GM18505 (cell line): Measurements from ENCODE around the gene RPUSD1.
"Not testable (repeated sequence)": the region's sequence is repeated elsewhere in the genome, so short reads cannot be mapped to it uniquely, and the experiment has no call there.

ENCODE experiments used
- ATAC-seq: cut with Tn5 transposase; IDR thresholded peaks from one replicate; pipeline ENCODE4 v1.9.1; 2021; ENCODE audit not compliant: unreplicated experiment
- POLR2A ChIP-seq: IDR thresholded peaks from 4 replicates; pipeline ENCODE4 v1.6.1; 2011; ENCODE audit warnings: borderline replicate concordance; ENCODE audit not compliant: insufficient read depth, insufficient read length; ENCODE audit errors: extremely low read depth

The RPUSD1 gene

DNA sequence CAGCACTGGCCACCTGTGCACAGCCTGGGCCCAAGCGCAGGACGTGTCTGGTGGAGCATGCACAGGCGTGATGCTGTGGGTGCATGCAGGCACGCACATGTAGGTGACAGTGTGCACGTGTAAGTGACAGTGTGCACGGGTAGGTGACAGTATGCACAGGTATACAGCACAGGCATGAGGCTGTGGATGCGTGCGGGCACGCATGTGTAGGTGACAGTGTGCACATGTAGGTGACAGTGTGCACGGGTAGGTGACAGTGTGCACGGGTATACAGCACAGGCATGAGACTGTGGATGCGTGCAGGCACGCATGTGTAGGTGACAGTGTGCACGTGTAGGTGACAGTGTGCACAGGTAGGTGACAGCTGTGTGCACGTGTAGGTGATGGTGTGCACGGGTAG lies 7.9 kb downstream of the RPUSD1 start:
- ATAC-seq: no peak
- TF ChIP-seq POLR2A: no peak

DNA sequence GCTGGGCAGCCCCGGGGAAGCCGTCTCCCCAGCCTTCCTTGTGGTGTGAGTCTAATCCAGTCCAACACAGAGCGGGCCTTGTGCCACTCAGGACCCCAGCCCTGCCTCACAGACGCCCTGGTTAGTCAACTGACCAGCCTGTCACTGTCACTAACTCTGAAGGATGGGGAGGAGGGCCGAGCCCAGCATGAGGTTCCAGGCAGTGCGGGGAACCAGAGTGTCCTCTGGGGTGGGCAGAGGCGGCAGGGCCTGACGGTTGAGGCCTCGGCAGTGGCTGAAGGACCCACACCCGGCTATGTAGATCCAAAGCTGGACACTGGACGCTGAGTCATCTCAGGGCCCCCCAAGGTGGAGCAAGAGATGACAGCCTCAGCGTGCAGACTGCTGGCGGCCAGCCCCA lies 8.6 kb downstream of the RPUSD1 start:
- TF ChIP-seq POLR2A: no peak
- no peak for ATAC-seq

DNA sequence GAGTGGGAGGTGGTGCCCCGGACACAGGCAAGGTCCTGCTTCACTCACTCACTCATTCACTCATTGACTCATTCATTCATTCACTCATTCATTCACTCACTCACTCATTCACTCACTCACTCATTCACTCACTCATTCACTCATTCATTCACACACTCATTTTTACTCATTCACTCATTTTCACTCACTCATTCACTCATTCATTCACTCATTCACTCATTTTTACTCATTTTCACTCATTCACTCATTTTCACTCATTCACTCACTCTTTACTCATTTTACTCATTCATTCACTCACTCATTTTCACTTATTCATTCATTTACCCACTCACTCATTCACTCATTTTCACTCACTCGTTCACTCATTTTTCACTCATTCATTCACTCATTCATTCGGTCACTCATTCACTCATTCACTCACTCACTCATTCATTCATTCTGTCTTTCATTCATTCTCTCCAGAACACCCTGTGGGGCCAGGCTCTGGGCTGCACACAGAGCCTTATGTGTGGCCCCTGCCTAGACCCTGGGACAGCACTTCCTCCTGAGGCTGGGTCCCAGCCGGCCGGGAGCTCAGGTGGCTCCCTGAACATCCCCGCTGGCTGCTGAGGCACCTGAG lies 9.2 kb downstream of the RPUSD1 start:
- no peak for ATAC-seq

DNA sequence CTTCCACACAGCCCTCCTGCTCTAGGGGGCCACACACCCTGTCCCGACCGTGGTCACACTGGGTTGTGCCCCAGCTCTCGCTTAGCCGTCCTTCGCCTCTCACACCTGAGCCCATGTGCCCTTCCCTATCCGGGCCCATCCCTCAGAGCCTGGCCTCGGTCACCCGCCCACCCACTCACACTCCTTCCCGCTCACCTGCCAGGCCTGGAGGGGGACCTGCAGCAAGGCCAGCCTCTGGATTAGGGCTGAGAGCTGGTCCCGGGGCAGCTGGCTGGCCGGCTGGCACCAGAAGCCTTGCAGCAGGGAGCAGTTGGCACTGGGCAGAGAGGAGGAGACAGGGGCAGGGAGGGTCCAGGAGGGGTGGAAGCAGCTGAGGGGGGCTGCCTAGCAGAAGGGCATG lies 9.7 kb downstream of the RPUSD1 start:
- ATAC-seq: no peak

More for the DNA sequence above, 9.2 kb downstream of the RPUSD1 start:
- no peak for TF ChIP-seq POLR2A

DNA sequence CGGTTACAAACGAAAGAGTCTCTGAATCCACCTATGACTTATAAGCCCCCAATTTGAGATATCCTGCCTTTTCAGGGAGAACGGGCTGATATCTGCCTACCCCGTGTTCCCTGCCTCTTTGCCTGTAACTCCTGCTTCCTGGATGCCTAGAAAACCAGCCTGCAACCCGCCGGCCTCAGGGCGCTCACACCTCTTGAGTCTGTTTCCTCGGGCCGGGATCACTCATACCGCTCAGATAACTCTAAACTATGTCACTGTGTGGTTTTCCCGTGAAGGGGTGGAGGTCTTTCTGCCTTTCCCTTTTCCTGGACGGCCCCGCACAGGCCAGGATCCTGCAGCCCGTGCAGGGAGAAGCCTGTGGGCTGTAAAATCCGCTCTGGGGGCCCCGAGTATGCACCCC lies 10.4 kb downstream of the RPUSD1 start:
- no peak for ATAC-seq
- no peak for TF ChIP-seq POLR2A

More for the DNA sequence above, 9.7 kb downstream of the RPUSD1 start:
- TF ChIP-seq POLR2A: no peak

DNA sequence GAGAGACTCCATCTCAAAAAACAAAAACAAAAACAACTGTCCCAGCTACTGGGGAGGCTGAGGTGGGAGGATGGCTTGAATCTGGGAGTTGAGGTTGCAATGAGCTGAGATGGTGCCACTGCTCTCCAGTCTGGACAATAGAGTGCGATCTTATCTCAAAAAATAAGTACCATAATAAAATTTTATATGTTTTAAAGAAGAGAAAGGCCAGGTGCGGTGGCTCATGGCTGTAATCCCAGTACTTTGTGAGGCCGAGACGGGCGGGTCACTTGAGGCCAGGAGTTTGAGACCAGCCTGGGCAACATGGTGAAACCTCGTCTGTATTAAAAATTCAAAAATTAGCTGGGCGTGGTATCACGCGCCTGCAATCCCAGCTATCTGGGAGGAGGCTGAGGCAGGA lies 11.4 kb downstream of the RPUSD1 start:
- no peak for TF ChIP-seq POLR2A
- ATAC-seq: no peak

DNA sequence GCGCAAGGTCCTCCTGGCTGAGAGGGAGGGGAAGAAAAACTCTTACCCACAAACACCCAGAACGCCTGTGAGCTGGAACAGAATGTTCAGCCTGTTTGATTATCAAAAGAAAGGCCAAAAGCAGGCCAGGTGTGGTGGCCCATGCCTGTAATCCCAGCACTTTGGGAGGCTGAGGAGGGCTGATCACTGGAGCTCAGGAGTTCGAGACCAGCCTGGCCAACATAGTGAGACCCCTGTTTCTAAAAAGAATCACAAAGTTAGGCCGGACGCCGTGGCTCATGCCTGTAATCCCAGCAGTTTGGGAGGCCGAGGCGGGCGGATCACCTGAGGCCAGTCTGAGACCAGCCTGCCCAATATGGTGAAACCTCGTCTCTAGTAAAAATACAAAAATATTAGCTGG lies 11.9 kb downstream of the RPUSD1 start:
- ATAC-seq: not testable (repeated sequence)

DNA sequence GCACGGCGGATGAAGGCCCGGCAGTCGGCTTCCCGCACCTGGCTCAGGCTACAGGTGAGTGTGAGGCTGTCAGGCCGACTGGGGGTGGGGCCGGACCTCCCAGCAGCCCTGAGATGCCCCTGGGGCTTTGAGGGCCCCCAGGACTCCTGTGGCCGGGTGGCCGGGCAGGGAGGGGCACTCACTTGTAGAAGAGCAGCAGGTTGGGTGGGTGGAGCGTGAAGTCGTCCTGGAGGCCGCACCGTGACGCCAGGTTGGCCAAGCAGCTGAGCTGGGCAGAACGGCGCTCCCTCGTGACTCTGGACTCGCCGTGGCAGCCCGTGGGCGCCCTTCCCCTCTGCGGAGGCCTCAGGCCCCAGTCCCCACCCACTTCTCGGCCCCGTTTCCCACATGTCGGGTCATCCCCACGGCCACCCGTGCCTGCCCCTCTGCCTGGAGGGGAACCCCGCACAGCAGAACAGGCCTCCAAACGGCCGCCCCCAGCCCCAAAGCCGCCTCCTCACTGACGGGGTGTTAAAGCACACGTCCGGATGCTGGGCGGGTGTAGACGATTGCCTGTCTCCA lies 12.9 kb downstream of the RPUSD1 start:
- ATAC-seq: no peak
- no peak for TF ChIP-seq POLR2A

DNA sequence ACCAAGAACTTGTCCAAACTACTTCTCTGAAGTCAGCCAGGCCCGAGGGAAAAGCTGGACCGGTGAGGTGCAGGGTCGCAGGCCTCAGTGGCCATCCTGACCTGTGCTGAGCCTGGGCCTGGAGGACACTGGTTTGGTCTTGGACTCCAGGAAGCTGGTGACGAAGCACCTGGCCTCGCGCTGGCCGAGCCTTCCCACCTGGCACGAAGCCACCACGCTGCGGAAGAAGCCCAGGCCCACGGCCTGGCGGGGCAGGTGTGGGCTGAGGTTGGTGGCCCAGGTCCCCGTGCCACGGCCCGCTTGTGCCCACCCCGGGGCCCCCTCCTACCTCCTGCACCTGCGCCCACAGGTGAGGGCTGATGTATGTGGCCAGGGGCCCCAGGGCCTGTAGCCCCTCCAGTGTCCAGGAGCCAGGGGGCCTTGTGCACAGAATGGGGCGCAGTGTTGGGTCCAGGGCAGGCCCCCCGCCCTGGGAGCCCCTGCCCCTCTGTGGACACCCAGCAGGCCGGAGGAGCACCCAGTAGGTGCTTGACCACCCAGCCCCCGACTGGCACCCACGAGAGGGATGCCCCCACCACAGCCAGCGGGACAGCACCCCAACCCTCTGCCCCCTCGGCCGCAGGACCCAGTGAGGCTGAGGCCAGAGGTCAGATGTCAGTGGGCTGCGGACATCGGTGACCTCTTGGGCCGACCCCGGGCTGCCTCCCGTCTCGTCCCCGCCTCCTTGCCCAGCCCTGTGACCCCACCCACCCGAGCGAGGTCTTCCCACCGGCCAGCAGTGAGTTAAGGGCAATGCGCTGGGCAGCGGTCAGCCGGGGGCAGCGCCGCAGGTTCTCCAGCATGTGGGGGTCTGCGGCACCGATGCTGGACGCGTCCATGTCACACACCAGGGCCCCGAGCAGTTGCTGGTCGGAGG lies 13.8 kb downstream of the RPUSD1 start:
- no peak for ATAC-seq
- no peak for TF ChIP-seq POLR2A

DNA sequence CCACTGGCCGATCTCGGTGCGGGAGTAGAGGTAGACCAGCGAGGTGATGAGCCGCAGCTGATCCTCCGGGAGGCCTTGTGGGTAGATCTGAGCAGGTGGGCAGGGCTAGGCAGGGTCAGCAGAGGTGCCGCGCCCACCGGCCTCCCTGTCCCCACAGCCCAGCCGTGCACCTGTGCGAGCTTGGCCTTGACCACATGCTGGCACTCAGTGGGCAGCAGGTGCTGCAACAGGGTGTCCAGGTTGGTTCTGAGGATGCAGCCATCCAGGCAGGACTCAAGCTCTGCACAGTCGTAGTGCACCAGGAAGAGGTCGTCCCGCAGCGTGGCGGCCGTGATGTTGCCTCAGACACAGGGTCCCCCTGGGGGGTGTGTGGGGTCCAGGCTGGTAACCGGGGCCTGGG lies 15.2 kb downstream of the RPUSD1 start:
- ATAC-seq: no peak
- no peak for TF ChIP-seq POLR2A

DNA sequence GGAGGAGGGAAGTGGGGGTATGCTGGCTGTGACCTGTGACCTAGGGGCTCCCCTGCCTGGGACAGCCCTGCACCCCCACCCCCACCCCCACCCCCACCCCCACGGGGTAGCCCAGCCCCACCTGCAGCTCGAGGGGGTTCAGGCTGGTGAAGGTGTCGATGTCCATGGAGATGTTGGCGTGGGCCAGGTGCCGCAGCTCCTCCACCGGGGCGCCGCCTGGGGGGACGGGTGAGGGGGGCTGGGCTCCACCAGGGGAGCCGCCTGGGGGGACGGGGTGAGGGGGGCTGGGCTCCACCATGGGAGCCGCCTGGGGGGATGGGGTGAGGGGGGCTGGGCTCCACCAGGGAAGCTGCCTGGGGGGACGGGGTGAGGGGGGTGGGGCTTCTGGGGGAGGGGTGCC lies 17.8 kb downstream of the RPUSD1 start:
- no peak for TF ChIP-seq POLR2A
- ATAC-seq: no peak

DNA sequence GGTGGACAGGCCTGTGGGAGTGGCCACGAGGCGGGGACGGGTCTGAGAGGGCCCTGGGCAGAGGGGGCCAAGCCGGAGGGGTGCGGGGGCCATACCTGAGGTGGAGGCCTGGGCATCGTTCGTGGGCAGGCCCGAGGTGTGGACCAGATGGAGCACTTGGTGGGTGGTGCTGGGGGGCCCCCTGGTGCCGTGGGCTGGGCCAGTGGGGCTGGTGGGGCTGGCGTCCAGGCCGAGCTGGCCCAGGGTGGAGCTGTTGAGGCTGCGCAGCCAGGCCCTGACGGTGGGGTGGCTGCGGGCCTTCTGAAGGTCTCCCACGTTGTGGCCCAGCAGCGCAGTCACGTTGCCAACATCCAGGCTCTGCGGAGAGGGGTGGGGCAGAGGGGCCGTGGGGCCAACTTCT lies 18.2 kb downstream of the RPUSD1 start:
- TF ChIP-seq POLR2A: no peak

DNA sequence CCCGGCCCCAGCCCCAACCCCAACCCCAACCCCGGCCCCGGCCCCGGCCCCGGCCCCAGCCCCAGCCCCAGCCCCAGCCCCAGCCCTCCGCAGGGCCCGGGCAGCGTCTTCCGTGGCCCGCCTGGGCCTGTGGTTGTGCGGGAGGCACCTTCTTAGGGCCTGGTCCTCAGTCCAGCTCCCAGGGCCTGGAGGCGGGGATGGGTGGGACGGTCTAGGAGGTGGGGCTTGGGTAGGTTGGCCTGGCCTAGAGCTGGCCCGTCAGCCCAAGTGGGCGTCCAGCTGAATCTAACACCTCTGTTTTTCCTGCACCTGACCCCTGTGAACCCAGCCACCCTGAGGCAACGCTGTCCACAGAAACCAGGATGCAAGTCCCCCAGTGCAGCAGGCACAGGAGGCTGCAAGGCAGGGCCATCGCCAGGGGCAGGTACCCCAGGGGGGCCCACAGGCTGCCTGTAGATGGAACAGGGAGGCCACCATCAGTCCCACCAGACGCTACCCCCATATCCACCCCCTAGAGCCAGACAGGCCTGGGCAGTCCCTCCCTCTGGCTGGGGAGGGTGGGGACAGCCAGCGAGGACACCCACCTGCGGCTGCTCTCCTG lies 18.9 kb downstream of the RPUSD1 start:
- ATAC-seq: no peak
- TF ChIP-seq POLR2A: no peak

More for the DNA sequence above, 18.2 kb downstream of the RPUSD1 start:
- no peak for ATAC-seq

DNA sequence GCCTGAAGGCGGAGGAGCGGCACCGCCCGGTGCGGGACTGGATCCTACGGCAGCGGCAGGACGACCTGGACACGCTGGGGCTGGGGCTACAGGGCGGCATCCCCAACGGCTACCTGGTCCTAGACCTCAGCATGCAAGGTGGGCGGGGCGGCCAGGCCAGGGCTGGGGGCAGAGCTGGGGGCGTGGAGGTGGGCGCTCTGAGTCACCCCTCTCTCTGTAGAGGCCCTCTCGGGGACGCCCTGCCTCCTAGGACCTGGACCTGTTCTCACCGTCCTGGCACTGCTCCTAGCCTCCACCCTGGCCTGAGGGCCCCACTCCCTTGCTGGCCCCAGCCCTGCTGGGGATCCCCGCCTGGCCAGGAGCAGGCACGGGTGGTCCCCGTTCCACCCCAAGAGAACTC lies 19.8 kb downstream of the RPUSD1 start:
- TF ChIP-seq POLR2A: no peak
- no peak for ATAC-seq

DNA sequence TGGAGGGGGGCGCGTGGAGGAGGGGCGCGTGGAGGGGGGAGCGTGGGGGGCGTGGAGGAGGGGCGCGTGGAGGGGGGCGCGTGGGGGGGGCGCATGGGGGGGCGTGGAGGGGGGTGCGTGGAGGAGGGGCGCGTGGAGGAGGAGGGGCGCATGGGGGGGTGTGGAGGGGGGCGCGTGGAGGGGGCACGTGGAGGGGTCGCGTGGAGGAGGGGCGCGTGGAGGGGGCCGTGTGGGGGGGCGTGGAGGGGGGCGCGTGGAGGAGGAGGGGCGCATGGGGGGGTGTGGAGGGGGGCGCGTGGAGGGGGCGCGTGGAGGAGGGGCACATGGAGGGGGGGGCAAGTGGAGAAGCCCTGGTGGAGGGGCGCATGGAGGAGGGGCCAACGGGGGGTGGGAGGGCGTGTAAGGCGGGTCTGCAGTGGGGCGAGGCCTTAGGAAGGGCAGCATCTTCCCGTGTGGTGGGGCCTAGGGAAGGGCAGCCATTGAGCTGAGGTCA lies 20.4 kb downstream of the RPUSD1 start:
- ATAC-seq: no peak
- no peak for TF ChIP-seq POLR2A
